SK-N-SH (cell line): ENCODE data around the gene ZDBF2. TPM values are rescaled to one million over a fixed set of nuclear protein-coding genes. Genes with fewer than 3 reads are reported as not detected.

Experiments
- CTCF ChIA-PET: fragments of 300-600, 350-600 bp; formaldehyde crosslinking; extraction: SDS; loops from one replicate; lab custom pipeline; 2021; lab: Yijun Ruan, JAX
- POLR2A ChIA-PET: fragments of 350-600 bp; sonication (Branson Sonifier 250); formaldehyde crosslinking; extraction: SDS; loops from one replicate; lab custom pipeline; 2020; ENCODE audit warnings: antibody characterized with exemption, inconsistent platforms; lab: Yijun Ruan, JAX
- DNase-seq: peaks from one replicate; pipeline ENCODE4 v3.0.0; 2012
- H2AFZ ChIP-seq: fragments of 200-600 bp; sonication (generic); 2 replicates; pipeline ENCODE4 v1.8.1; 2016; ENCODE audit warnings: antibody characterized with exemption, mild to moderate bottlenecking, low read depth
- H3F3A ChIP-seq: fragments of 200-600 bp; sonication (generic); replicated peaks from 2 replicates; pipeline ENCODE3; 2016; ENCODE audit warnings: antibody characterized with exemption, mild to moderate bottlenecking; ENCODE audit not compliant: insufficient read depth
- H3K27ac ChIP-seq, 2 experiments: fragments of 200-500 bp in 1 of 2; fragments of 200-600 bp in 1 of 2; sonication (Bioruptor generic) in 1 of 2; sonication (generic), shearing (Covaris generic) in 1 of 2; 2 replicates each; pipeline versions ENCODE4 v1.5.1 to v1.6.1; 2014 to 2016; ENCODE audit warnings: low read depth in 2 of 2, inconsistent platforms in 1 of 2, low read length in 1 of 2, mild to moderate bottlenecking in 1 of 2, mixed read lengths in 1 of 2
- H3K27me3 ChIP-seq: fragments of 200-600 bp; sonication (generic), shearing (Covaris generic); 2 replicates; pipeline ENCODE4 v1.6.1; 2016; ENCODE audit warnings: mixed run types; ENCODE audit not compliant: insufficient read depth
- H3K36me3 ChIP-seq, 2 experiments: fragments of 200-500 bp in 1 of 2; fragments of 200-600 bp in 1 of 2; sonication (Bioruptor generic) in 1 of 2; sonication (generic) in 1 of 2; replicated peaks in 1 of 2; 2 replicates each; pipeline versions ENCODE3 to v1.5.1; 2014 to 2016; ENCODE audit warnings: low read length in 1 of 2, mild to moderate bottlenecking in 1 of 2; ENCODE audit not compliant: insufficient read depth in 2 of 2, control insufficient read depth in 1 of 2
- H3K4me1 ChIP-seq, 2 experiments: fragments of 200-500 bp in 1 of 2; fragments of 200-600 bp in 1 of 2; sonication (Bioruptor generic) in 1 of 2; sonication (generic), shearing (Covaris generic) in 1 of 2; 2 replicates each; pipeline versions ENCODE4 v1.5.1 to v1.6.1; 2014 to 2016; ENCODE audit warnings: low read depth in 1 of 2, low read length in 1 of 2, mixed run types in 1 of 2; ENCODE audit not compliant: insufficient read depth in 2 of 2, control insufficient read depth in 1 of 2
- H3K4me2 ChIP-seq: fragments of 200-600 bp; sonication (generic), shearing (Covaris generic); 2 replicates; pipeline ENCODE4 v1.6.1; 2017; ENCODE audit warnings: mixed run types
- H3K4me3 ChIP-seq, 2 experiments: fragments of 200-500 bp in 1 of 2; fragments of 200-600 bp in 1 of 2; sonication (Bioruptor generic) in 1 of 2; sonication (generic), shearing (Covaris generic) in 1 of 2; 2 replicates each; pipeline versions ENCODE4 v1.5.1 to v1.8.1; 2014 to 2016; ENCODE audit warnings: low read depth in 2 of 2, inconsistent platforms in 1 of 2, low read length in 1 of 2, mild to moderate bottlenecking in 1 of 2, mixed read lengths in 1 of 2, moderate library complexity in 1 of 2
- H3K79me2 ChIP-seq: fragments of 200-600 bp; sonication (generic); 2 replicates; pipeline ENCODE4 v1.8.1; 2017; ENCODE audit warnings: mild to moderate bottlenecking; ENCODE audit not compliant: insufficient read depth
- H3K9ac ChIP-seq: fragments of 200-600 bp; sonication (generic); 2 replicates; pipeline ENCODE4 v1.6.1; 2017; ENCODE audit warnings: mixed run types
- H3K9me2 ChIP-seq: fragments of 200-600 bp; sonication (generic); 2 replicates; pipeline ENCODE4 v1.6.1; 2017; ENCODE audit warnings: mixed run types
- H3K9me3 ChIP-seq: fragments of 200-600 bp; sonication (generic); 2 replicates; pipeline ENCODE4 v1.6.1; 2017; ENCODE audit warnings: mixed run types, mild to moderate bottlenecking, moderate library complexity
- H4K20me1 ChIP-seq: fragments of 200-600 bp; sonication (generic); 2 replicates; pipeline ENCODE4 v1.6.1; 2017; ENCODE audit warnings: mild to moderate bottlenecking, mixed run types; ENCODE audit not compliant: insufficient read depth
- ELF1 ChIP-seq: IDR thresholded peaks from 2 replicates; pipeline ENCODE4 v1.4.0; 2012
- EZH2phosphoT487 ChIP-seq: fragments of 200-600 bp; sonication (generic); IDR thresholded peaks from 2 replicates; pipeline ENCODE4 v1.6.1; 2017; ENCODE audit warnings: low read depth, mixed run types, mild to moderate bottlenecking, antibody characterized with exemption, moderate library complexity, borderline replicate concordance
- FOSL2 ChIP-seq: IDR thresholded peaks from 2 replicates; pipeline ENCODE4 v1.4.0; 2012; ENCODE audit warnings: low read depth, mild to moderate bottlenecking, moderate library complexity, borderline replicate concordance
- FOXM1 ChIP-seq: IDR thresholded peaks from 2 replicates; pipeline ENCODE4 v1.4.0; 2012; ENCODE audit warnings: low read depth, mild to moderate bottlenecking
- JUND ChIP-seq: IDR thresholded peaks from 2 replicates; pipeline ENCODE4 v1.4.0; 2012
- MXI1 ChIP-seq: IDR thresholded peaks from 2 replicates; pipeline ENCODE4 v1.6.1; 2012; ENCODE audit warnings: mild to moderate bottlenecking, low read depth, low read length, improper control_type of control experiment
- RFX5 ChIP-seq: IDR thresholded peaks from 2 replicates; pipeline ENCODE4 v1.6.1; 2012; ENCODE audit warnings: mild to moderate bottlenecking, improper control_type of control experiment, low read length
- RXRA ChIP-seq: IDR thresholded peaks from 2 replicates; pipeline ENCODE4 v1.4.0; 2012; ENCODE audit warnings: low read depth, mild to moderate bottlenecking, borderline replicate concordance
- TCF12 ChIP-seq: IDR thresholded peaks from 2 replicates; pipeline ENCODE4 v1.4.0; 2012
- TEAD4 ChIP-seq: IDR thresholded peaks from 2 replicates; pipeline ENCODE4 v1.4.0; 2012; ENCODE audit warnings: mild to moderate bottlenecking, borderline replicate concordance; ENCODE audit not compliant: insufficient read depth
- USF2 ChIP-seq: fragments of 150-350 bp; IDR thresholded peaks from 2 replicates; pipeline ENCODE4 v1.6.1; 2017; ENCODE audit warnings: antibody characterized with exemption, low read length, low read depth, borderline replicate concordance
- YY1 ChIP-seq: IDR thresholded peaks from 2 replicates; pipeline ENCODE4 v1.4.0; 2012; ENCODE audit warnings: low read depth, mild to moderate bottlenecking
- WGBS: methylation state at CpG from one replicate; pipeline ENCODE4 v1.1.6; 2017; ENCODE audit warnings: low lambda C conversion rate; 5-methylcytosine and 5-hydroxymethylcytosine counted together
- polyA plus RNA-seq, 3 experiments: library from polyadenylated mRNA; depleted of rRNA; stranded (reverse); fragments of >200 nt; gene quantifications; 2 replicates each; pipeline ENCODE4 v1.2.3, GENCODE V29; 2012
- TF ChIP-seq, protein P1 (sequence below): IDR thresholded peaks from 2 replicates; pipeline ENCODE4; 2012

Gene ZDBF2
- polyA plus RNA-seq, 1 of the 3 experiments (the other 2 are of a cell fraction), result 1.4 TPM

DNA sequence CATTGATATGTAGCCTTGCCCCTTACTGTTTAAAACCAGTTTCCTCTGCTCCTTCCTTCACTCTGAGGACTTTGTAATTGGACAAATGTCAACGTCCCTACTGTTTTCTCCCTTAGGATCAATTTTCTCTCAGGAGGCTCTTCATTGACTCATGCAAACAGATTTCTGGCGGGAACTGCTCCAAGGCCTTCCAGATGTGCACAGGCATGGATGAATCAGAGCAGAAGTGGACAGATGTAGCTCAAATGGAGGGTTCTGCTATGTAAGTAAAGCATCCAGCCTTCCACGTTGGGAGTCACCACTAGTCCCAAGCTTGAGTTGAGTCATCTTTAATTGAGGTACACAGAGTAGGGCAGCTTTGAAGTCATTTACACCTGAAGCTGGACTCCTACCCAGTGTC is 34.1 kb upstream of the ZDBF2 start:
- no peaks in the 10 kb centered on the region for H3K4me1 ChIP-seq
- H3K9me3 ChIP-seq, result no peaks in the 10 kb centered on the region
- H3F3A ChIP-seq, result no peaks in the 10 kb centered on the region
- TF ChIP-seq RFX5 (no peak), YY1 (no peak), ELF1 (no peak), FOXM1 (no peak), RXRA (no peak), JUND (no peak), USF2 (no peak), TEAD4 (no peak), EZH2phosphoT487 (no peak), FOSL2 (no peak)
- no peak overlapping the region for H3K9ac ChIP-seq
- 37% methylated on average over 3 of the region's 3 CpGs for WGBS
- no peak overlapping the region for H2AFZ ChIP-seq
- H3K79me2 ChIP-seq, result no peaks in the 10 kb centered on the region
- ChIA-PET CTCF (no interaction called here), POLR2A (no interaction called here)
- H3K4me3 ChIP-seq, result no peak overlapping the region
- no peak for DNase-seq
- no peaks in the 10 kb centered on the region for H3K9me2 ChIP-seq
- no peak overlapping the region for H3K27ac ChIP-seq
- no peaks in the 10 kb centered on the region for H4K20me1 ChIP-seq
- no peak overlapping the region for H3K4me2 ChIP-seq
- no peaks in the 10 kb centered on the region for H3K36me3 ChIP-seq
- H3K27me3 ChIP-seq, result no peaks in the 10 kb centered on the region

DNA sequence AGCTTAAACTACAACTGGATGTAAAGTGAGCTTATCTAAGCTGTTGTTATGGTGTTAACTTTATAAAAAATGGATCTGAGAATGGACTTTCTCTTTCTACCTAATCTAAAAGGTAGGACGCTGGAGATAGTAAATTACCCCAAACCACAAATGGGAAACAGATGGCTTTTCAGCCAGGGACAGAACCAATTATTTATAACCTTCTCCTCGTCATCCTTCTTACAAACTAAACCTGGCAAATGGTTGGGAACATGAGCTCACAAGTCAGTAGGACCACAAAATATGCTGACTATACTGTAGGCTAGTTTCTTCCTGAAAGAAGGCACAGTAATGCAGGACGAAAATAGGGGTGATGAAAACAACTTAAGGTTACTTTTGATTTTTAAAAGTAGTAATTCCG is 32.7 kb upstream of the ZDBF2 start:
- Histone ChIP-seq H3K79me2 (no peaks in the 10 kb centered on the region), H3K4me2 (no peak overlapping the region), H3K4me3 (no peak overlapping the region), H3K27me3 (no peaks in the 10 kb centered on the region), H3K36me3 (no peaks in the 10 kb centered on the region), H4K20me1 (no peaks in the 10 kb centered on the region), H3K27ac (no peak overlapping the region), H3K9me2 (no peaks in the 10 kb centered on the region), H3K4me1 (no peaks in the 10 kb centered on the region), H3K9ac (no peak overlapping the region), H3K9me3 (no peaks in the 10 kb centered on the region), H2AFZ (no peak overlapping the region), H3F3A (no peaks in the 10 kb centered on the region)
- POLR2A ChIA-PET, result interaction anchor here (1.2 kb wide), 1 partner anchor 10 kb away, joined by 4 read pairs; no protein-coding TSS in a partner anchor
- WGBS, result 19% methylated on average over 4 of the region's 4 CpGs
- peak; percentile 42; the same call in 1 of the 2 replicates for TF ChIP-seq TCF12
- TF ChIP-seq, protein P1, sequence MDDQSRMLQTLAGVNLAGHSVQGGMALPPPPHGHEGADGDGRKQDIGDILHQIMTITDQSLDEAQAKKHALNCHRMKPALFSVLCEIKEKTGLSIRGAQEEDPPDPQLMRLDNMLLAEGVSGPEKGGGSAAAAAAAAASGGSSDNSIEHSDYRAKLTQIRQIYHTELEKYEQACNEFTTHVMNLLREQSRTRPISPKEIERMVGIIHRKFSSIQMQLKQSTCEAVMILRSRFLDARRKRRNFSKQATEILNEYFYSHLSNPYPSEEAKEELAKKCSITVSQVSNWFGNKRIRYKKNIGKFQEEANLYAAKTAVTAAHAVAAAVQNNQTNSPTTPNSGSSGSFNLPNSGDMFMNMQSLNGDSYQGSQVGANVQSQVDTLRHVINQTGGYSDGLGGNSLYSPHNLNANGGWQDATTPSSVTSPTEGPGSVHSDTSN, result no peak
- CTCF ChIA-PET, result interaction anchor here (1.1 kb wide), 1 partner anchor 9 kb away, joined by 4 read pairs; no protein-coding TSS in a partner anchor
- DNase-seq, result no peak

- no peak for DNase-seq
- Histone ChIP-seq H3K27ac (no peak overlapping the region), H3K4me3 (no peak overlapping the region), H4K20me1 (no peaks in the 10 kb centered on the region), H3K9me3 (no peaks in the 10 kb centered on the region), H3K36me3 (no peaks in the 10 kb centered on the region), H2AFZ (no peak overlapping the region), H3K4me2 (no peak overlapping the region), H3K4me1 (no peaks in the 10 kb centered on the region; a peak in 1 of 4 replicates), H3K27me3 (no peaks in the 10 kb centered on the region), H3F3A (no peaks in the 10 kb centered on the region), H3K9me2 (no peaks in the 10 kb centered on the region), H3K79me2 (no peaks in the 10 kb centered on the region), H3K9ac (no peak overlapping the region)
- no peak for TF ChIP-seq MXI1
- ChIA-PET POLR2A (no interaction called here), CTCF (no interaction called here)
- WGBS, result 62% methylated on average over 2 of the region's 2 CpGs
These were observed 29.2 kb upstream of the ZDBF2 start for GRCh38 chr2:206245265-206245672.
